Glutamatergic neuron (in vitro differentiated cells): ENCODE results near the gene SCN3B. TPM values are rescaled to one million over a fixed set of nuclear protein-coding genes. Genes with fewer than 3 reads are reported as not detected.

Source experiments
- DNase-seq: peaks from one replicate; pipeline ENCODE4 v3.0.0; 2022
- H3K27ac Mint-ChIP-seq: one replicate; pipeline ENCODE4 v1.8.0; 2020; ENCODE audit warnings: mild to moderate bottlenecking, mixed read lengths, inconsistent platforms; ENCODE audit not compliant: unreplicated experiment
- H3K27me3 Mint-ChIP-seq: one replicate; pipeline ENCODE4 v1.8.0; 2020; ENCODE audit warnings: mild to moderate bottlenecking, moderate library complexity, mixed read lengths, inconsistent platforms; ENCODE audit not compliant: unreplicated experiment
- H3K36me3 Mint-ChIP-seq: one replicate; pipeline ENCODE4 v1.8.0; 2020; ENCODE audit warnings: mild to moderate bottlenecking, mixed read lengths, inconsistent platforms; ENCODE audit not compliant: unreplicated experiment
- H3K4me1 Mint-ChIP-seq: one replicate; pipeline ENCODE4 v1.8.0; 2020; ENCODE audit warnings: mild to moderate bottlenecking, low read depth, mixed read lengths, inconsistent platforms; ENCODE audit not compliant: unreplicated experiment
- H3K4me3 Mint-ChIP-seq: one replicate; pipeline ENCODE4 v1.8.0; 2020; ENCODE audit warnings: mild to moderate bottlenecking, mixed read lengths, inconsistent platforms; ENCODE audit not compliant: unreplicated experiment
- H3K9me3 Mint-ChIP-seq: one replicate; pipeline ENCODE4 v1.8.0; 2020; ENCODE audit warnings: mild to moderate bottlenecking, moderate library complexity, mixed read lengths, inconsistent platforms; ENCODE audit not compliant: unreplicated experiment
- CTCF ChIP-seq: fragments of 200-600 bp; sonication (generic); IDR thresholded peaks from one replicate; pipeline ENCODE4 v1.5.0; 2021; ENCODE audit not compliant: partially characterized antibody, unreplicated experiment
- total RNA-seq: library from RNA; stranded (reverse); fragmentation: NEBNext Ultra II Directional; extraction: Animal tissue kit (Norgen Biotek cat#: 25700); gene quantifications from one replicate; pipeline ENCODE4 v1.2.1, GENCODE V29; 2021; ENCODE audit not compliant: unreplicated experiment

SCN3B gene
- total RNA-seq, 1 donor from 2014 or later = 118 TPM

- Mint-ChIP-seq H3K36me3 (peaks cover 5% of the 10 kb centered on the region), H3K27ac (peak overlapping the region; percentile 62), H3K4me1 (peaks cover 29% of the 10 kb centered on the region), H3K27me3 (peaks cover 10% of the 10 kb centered on the region), H3K9me3 (peaks cover 5% of the 10 kb centered on the region), H3K4me3 (no peak overlapping the region)
- DNase-seq = peak; percentile 76
- TF ChIP-seq CTCF = peak; percentile 91
These were observed 13.5 kb downstream of the SCN3B start for GRCh38 chr11:123640677-123641494.

DNA sequence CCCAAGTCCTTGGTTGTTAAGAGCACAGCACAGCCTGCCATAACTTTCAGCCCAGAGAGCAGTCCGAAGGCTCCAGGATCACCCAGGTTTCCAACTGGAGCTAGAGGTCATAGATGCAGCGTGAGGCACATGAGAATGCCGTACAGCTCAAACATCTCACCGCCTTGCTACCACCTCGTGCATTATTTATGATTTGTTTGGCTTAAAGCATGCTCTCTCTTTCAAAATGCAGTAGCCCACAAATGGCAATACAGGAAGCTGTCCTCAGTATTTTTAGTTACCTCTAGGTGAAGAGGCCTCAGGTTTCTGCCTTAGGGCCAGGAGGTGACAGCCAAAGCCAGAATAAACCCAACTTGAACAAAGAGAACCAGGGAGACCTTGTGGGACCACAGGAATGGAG lies 14.4 kb downstream of the SCN3B start:
- Mint-ChIP-seq H3K4me3 (no peak overlapping the region), H3K27ac (no peak overlapping the region), H3K36me3 (peaks cover 8% of the 10 kb centered on the region), H3K27me3 (peaks cover 7% of the 10 kb centered on the region), H3K9me3 (peaks cover 3% of the 10 kb centered on the region), H3K4me1 (peaks cover 21% of the 10 kb centered on the region)
- DNase-seq = no peak
- TF ChIP-seq CTCF = no peak

DNA sequence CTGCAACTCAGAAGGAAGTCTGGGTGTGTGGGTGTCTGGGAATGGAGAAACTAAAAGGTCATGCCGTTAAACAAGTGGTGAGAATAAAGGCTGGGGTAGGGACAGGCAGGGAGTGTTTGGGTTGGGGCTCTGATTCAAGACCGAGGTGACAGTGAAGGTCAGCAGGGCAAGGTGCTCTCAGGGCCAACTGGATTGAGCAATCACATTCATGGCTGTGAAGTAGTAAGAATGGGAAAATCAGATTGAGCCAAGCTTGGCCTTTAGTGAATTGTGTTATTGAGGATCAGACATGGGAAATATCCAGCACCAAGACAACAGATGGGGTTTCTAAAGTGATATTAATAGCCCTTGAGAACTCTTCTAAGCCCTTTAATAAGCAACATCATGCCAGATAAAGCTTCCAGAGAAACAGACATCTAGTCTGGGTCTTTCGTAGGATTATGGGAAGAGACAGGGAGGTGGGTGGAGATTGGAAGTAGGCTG lies 24.3 kb downstream of the SCN3B start:
- peaks cover 3% of the 10 kb centered on the region for H3K27me3 Mint-ChIP-seq
- DNase-seq = no peak
- H3K4me3 Mint-ChIP-seq = no peak overlapping the region
- peaks cover 5% of the 10 kb centered on the region for H3K9me3 Mint-ChIP-seq
- no peaks in the 10 kb centered on the region for H3K4me1 Mint-ChIP-seq
- H3K27ac Mint-ChIP-seq = no peak overlapping the region
- H3K36me3 Mint-ChIP-seq = peaks cover 12% of the 10 kb centered on the region
- TF ChIP-seq CTCF = no peak

- peaks cover 3% of the 10 kb centered on the region for H3K27me3 Mint-ChIP-seq
- TF ChIP-seq CTCF = no peak
- no peak for DNase-seq
- no peak overlapping the region for H3K4me3 Mint-ChIP-seq
- no peak overlapping the region for H3K27ac Mint-ChIP-seq
- H3K4me1 Mint-ChIP-seq = no peaks in the 10 kb centered on the region
- peaks cover 6% of the 10 kb centered on the region for H3K36me3 Mint-ChIP-seq
- H3K9me3 Mint-ChIP-seq = peaks cover 5% of the 10 kb centered on the region
These were observed 25.3 kb downstream of the SCN3B start for GRCh38 chr11:123628936-123629683.
